Ishikawa (cell line): ENCODE results near the gene SPDL1.

ENCODE experiments used
- CEBPB ChIP-seq: IDR thresholded peaks from 2 replicates; pipeline ENCODE4 v1.6.1; 2012
- CREB1 ChIP-seq: IDR thresholded peaks from 2 replicates; pipeline ENCODE4 v1.6.1; 2012; ENCODE audit warnings: low read depth
- EGR1 ChIP-seq: IDR thresholded peaks from 2 replicates; pipeline ENCODE4 v1.6.1; 2012
- EP300 ChIP-seq: IDR thresholded peaks from 2 replicates; pipeline ENCODE4 v1.6.1; 2012; ENCODE audit warnings: borderline replicate concordance
- FOXM1 ChIP-seq: IDR thresholded peaks from 2 replicates; pipeline ENCODE4 v1.6.1; 2012; ENCODE audit warnings: low read depth, borderline replicate concordance
- RAD21 ChIP-seq: IDR thresholded peaks from 2 replicates; pipeline ENCODE4 v1.6.1; 2012; ENCODE audit warnings: low read depth
- TAF1 ChIP-seq: IDR thresholded peaks from 2 replicates; pipeline ENCODE4 v1.6.1; 2012; ENCODE audit warnings: low read depth, mild to moderate bottlenecking
- TCF12 ChIP-seq: IDR thresholded peaks from 2 replicates; pipeline ENCODE4 v1.6.1; 2012; ENCODE audit warnings: low read depth
- USF1 ChIP-seq: IDR thresholded peaks from 2 replicates; pipeline ENCODE4 v1.6.1; 2012
- YY1 ChIP-seq: IDR thresholded peaks from 2 replicates; pipeline ENCODE4 v1.6.1; 2012; ENCODE audit warnings: low read depth
- ZBTB7A ChIP-seq: IDR thresholded peaks from 2 replicates; pipeline ENCODE4 v1.6.1; 2012; ENCODE audit warnings: low read depth
- TF ChIP-seq, protein P1 (sequence below): IDR thresholded peaks from 2 replicates; pipeline ENCODE4 v1.6.1; 2012; ENCODE audit warnings: low read depth, mild to moderate bottlenecking
- TF ChIP-seq, protein P2 (sequence below): IDR thresholded peaks from 2 replicates; pipeline ENCODE4 v1.6.1; 2012

- no peak for TF ChIP-seq YY1
- no peak for TF ChIP-seq USF1
- TF ChIP-seq, protein P1, sequence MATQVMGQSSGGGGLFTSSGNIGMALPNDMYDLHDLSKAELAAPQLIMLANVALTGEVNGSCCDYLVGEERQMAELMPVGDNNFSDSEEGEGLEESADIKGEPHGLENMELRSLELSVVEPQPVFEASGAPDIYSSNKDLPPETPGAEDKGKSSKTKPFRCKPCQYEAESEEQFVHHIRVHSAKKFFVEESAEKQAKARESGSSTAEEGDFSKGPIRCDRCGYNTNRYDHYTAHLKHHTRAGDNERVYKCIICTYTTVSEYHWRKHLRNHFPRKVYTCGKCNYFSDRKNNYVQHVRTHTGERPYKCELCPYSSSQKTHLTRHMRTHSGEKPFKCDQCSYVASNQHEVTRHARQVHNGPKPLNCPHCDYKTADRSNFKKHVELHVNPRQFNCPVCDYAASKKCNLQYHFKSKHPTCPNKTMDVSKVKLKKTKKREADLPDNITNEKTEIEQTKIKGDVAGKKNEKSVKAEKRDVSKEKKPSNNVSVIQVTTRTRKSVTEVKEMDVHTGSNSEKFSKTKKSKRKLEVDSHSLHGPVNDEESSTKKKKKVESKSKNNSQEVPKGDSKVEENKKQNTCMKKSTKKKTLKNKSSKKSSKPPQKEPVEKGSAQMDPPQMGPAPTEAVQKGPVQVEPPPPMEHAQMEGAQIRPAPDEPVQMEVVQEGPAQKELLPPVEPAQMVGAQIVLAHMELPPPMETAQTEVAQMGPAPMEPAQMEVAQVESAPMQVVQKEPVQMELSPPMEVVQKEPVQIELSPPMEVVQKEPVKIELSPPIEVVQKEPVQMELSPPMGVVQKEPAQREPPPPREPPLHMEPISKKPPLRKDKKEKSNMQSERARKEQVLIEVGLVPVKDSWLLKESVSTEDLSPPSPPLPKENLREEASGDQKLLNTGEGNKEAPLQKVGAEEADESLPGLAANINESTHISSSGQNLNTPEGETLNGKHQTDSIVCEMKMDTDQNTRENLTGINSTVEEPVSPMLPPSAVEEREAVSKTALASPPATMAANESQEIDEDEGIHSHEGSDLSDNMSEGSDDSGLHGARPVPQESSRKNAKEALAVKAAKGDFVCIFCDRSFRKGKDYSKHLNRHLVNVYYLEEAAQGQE, result no peak
- TF ChIP-seq EP300, result no peak
- no peak for TF ChIP-seq EGR1
- no peak for TF ChIP-seq ZBTB7A
- TF ChIP-seq TAF1, result no peak
- TF ChIP-seq CREB1, result no peak
- no peak for TF ChIP-seq FOXM1
- TF ChIP-seq RAD21, result no peak
- no peak for TF ChIP-seq TCF12
- TF ChIP-seq, protein P2, sequence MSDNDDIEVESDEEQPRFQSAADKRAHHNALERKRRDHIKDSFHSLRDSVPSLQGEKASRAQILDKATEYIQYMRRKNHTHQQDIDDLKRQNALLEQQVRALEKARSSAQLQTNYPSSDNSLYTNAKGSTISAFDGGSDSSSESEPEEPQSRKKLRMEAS, result no peak
- no peak for TF ChIP-seq CEBPB
Measured at GRCh38 chr5:169546346-169546745, 37.2 kb upstream of the SPDL1 start.
